DND-41 (cell line): ENCODE measurements around the gene ANKRD23.

Experiments used
- EZH2 ChIP-seq: IDR thresholded peaks from 3 replicates; pipeline ENCODE4 v1.6.1; 2012; ENCODE audit warnings: borderline replicate concordance, low read depth, mild to moderate bottlenecking, moderate library complexity, low read length, inconsistent platforms; ENCODE audit not compliant: severe bottlenecking
- TF ChIP-seq, protein P1 (sequence below): IDR thresholded peaks from 2 replicates; pipeline ENCODE4 v1.5.1; 2012; ENCODE audit warnings: borderline replicate concordance, low read length, moderate library complexity, mild to moderate bottlenecking; ENCODE audit not compliant: poor library complexity, severe bottlenecking; ENCODE audit errors: extremely low read depth

DNA sequence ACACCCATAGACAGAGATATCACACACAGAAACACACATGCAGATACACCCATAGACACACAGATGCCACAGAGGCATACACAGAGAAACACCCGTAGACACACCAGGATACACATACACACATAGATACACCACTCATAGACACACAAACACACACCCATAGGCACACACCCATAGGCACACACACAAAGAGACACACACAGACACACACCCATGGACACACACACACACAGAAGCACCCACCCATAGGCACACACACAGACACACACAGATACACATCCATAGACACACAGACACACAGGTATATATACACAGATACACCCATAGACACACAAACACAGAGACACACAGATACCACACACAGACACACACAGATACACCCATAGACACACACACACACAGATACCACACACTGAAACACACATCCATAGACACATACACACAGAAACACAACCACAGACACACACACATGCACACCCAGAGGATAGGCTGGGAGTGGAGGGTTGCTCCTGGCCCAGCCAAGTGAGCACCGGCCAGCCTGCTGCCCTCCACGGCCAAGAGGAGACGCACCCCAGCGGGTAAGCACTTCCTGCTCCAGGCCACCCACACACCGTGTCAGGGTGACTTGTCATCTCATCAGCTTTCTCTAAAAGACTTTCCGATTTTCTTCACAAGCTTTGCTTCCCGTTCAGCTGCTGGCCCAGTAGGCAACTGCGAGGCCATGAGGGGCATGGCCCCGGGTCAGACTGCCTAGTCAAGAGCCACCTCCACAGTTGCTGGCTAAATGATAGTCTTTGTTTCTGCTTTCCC lies 41.8 kb downstream of the ANKRD23 start:
- TF ChIP-seq, protein P1, sequence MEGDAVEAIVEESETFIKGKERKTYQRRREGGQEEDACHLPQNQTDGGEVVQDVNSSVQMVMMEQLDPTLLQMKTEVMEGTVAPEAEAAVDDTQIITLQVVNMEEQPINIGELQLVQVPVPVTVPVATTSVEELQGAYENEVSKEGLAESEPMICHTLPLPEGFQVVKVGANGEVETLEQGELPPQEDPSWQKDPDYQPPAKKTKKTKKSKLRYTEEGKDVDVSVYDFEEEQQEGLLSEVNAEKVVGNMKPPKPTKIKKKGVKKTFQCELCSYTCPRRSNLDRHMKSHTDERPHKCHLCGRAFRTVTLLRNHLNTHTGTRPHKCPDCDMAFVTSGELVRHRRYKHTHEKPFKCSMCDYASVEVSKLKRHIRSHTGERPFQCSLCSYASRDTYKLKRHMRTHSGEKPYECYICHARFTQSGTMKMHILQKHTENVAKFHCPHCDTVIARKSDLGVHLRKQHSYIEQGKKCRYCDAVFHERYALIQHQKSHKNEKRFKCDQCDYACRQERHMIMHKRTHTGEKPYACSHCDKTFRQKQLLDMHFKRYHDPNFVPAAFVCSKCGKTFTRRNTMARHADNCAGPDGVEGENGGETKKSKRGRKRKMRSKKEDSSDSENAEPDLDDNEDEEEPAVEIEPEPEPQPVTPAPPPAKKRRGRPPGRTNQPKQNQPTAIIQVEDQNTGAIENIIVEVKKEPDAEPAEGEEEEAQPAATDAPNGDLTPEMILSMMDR = no peak
- no peak for TF ChIP-seq EZH2
